ENCODE data around the gene MRGPRE. TPM values are rescaled to one million over a fixed set of nuclear protein-coding genes. Genes with fewer than 3 reads are reported as not detected.

MRGPRE gene
- total RNA-seq, 1 experiment from 2014 or later: not detected

GRCh38 chr11:3216027-3216525 lies 16.1 kb downstream of the MRGPRE start (continued):
- no peak for TF ChIP-seq AR (CRISPR knock-in tag; IDR thresholded peaks at IDR 0.05)

GRCh38 chr11:3215346-3216026 lies 16.7 kb downstream of the MRGPRE start:
- Mint-ChIP-seq H3K27me3 (ENCODE audit: low read depth) (no peaks in the 10 kb centered on the region; the same call in 1 of the 2 replicates), H3K4me3 (no peak overlapping the region), H3K27ac (no peak overlapping the region), H3K4me1 (peaks cover 36% of the 10 kb centered on the region), H3K36me3 (no peaks in the 10 kb centered on the region; the same call in 1 of the 2 replicates), H3K9me3 (peaks cover 10% of the 10 kb centered on the region)
- ATAC-seq: no peak
- ChIA-PET POLR2A (interaction anchor here (1.0 to 1.2 kb wide), 2 partner anchors 8 to 105 kb away, joined by 3 read pairs; no protein-coding TSS in a partner anchor), CTCF (interaction anchor here (1.1 to 2.0 kb wide), 10 partner anchors 9 to 178 kb away, joined by 3 to 13 read pairs (median 7); no protein-coding TSS in a partner anchor)
- peak; percentile 38 for DNase-seq (ENCODE audit: low spot score)
- TF ChIP-seq STAT6 (CRISPR knock-in tag; conservative IDR thresholded peaks at IDR 0.05; ENCODE audit: low read depth): no peak
- no peak for TF ChIP-seq TEAD1 (CRISPR knock-in tag; IDR thresholded peaks at IDR 0.05)
- no peak for TF ChIP-seq SP1 (CRISPR knock-in tag; conservative IDR thresholded peaks at IDR 0.05)
- TF ChIP-seq NFATC4 (CRISPR knock-in tag; IDR thresholded peaks at IDR 0.05): no peak
- TF ChIP-seq NFYB (CRISPR knock-in tag; conservative IDR thresholded peaks at IDR 0.05; ENCODE audit: low read depth): no peak
- no peak for TF ChIP-seq MXD4 (CRISPR knock-in tag; IDR thresholded peaks at IDR 0.05; ENCODE audit: borderline replicate concordance)
- TF ChIP-seq CBFB (CRISPR knock-in tag; IDR thresholded peaks at IDR 0.05; ENCODE audit: low read depth): no peak
- TF ChIP-seq, protein P1, sequence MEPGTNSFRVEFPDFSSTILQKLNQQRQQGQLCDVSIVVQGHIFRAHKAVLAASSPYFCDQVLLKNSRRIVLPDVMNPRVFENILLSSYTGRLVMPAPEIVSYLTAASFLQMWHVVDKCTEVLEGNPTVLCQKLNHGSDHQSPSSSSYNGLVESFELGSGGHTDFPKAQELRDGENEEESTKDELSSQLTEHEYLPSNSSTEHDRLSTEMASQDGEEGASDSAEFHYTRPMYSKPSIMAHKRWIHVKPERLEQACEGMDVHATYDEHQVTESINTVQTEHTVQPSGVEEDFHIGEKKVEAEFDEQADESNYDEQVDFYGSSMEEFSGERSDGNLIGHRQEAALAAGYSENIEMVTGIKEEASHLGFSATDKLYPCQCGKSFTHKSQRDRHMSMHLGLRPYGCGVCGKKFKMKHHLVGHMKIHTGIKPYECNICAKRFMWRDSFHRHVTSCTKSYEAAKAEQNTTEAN (CRISPR knock-in tag; IDR thresholded peaks at IDR 0.05): no peak
- no peak for TF ChIP-seq ETV6 (CRISPR knock-in tag; IDR thresholded peaks at IDR 0.05)
- TF ChIP-seq ZNF219 (CRISPR knock-in tag; IDR thresholded peaks at IDR 0.05; ENCODE audit: borderline replicate concordance): no peak
- no peak for TF ChIP-seq ATF3 (CRISPR knock-in tag; conservative IDR thresholded peaks at IDR 0.05)

DNA sequence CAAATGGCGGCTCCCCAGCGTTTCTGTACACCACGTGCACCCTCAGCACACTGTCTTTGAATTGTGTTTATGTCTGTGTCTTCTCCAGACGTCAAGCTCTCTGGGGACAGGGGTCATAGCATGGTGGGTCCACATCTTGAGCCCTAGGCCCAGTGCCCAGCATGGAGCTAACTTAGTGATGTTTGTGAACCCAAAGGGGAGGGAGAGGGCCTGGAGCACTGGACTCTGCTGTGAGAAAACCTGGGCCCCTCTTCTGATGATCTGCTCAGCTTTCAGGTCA lies 17.9 kb downstream of the MRGPRE start:
- Mint-ChIP-seq H3K36me3 (no peaks in the 10 kb centered on the region; the same call in 1 of the 2 replicates), H3K9me3 (peaks cover 10% of the 10 kb centered on the region), H3K4me3 (no peak overlapping the region), H3K27me3 (ENCODE audit: low read depth) (no peaks in the 10 kb centered on the region; the same call in 1 of the 2 replicates), H3K4me1 (peaks cover 33% of the 10 kb centered on the region), H3K27ac (no peak overlapping the region)
- no peak for TF ChIP-seq PRDM15 (CRISPR knock-in tag; IDR thresholded peaks at IDR 0.05)
- no peak for TF ChIP-seq ZBTB21 (CRISPR knock-in tag; IDR thresholded peaks at IDR 0.05; ENCODE audit: borderline replicate concordance)
- no peak for TF ChIP-seq ARID4B (CRISPR knock-in tag; IDR thresholded peaks at IDR 0.05; ENCODE audit: borderline replicate concordance)
- CTCF ChIA-PET: interaction anchor here (0.5 to 1.9 kb wide), 6 partner anchors 10 to 177 kb away, joined by 3 to 11 read pairs (median 4); no protein-coding TSS in a partner anchor
- ATAC-seq: no peak
- POLR2A ChIA-PET: interaction anchor here (1.2 kb wide), 1 partner anchor 10 kb away, joined by 3 read pairs; no protein-coding TSS in a partner anchor
- DNase-seq (ENCODE audit: low spot score): peak; percentile 1

Data from WTC11 (cell line).